ENCODE data around the gene PKDCC.

Gene PKDCC, protein sequence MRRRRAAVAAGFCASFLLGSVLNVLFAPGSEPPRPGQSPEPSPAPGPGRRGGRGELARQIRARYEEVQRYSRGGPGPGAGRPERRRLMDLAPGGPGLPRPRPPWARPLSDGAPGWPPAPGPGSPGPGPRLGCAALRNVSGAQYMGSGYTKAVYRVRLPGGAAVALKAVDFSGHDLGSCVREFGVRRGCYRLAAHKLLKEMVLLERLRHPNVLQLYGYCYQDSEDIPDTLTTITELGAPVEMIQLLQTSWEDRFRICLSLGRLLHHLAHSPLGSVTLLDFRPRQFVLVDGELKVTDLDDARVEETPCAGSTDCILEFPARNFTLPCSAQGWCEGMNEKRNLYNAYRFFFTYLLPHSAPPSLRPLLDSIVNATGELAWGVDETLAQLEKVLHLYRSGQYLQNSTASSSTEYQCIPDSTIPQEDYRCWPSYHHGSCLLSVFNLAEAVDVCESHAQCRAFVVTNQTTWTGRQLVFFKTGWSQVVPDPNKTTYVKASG

DNA sequence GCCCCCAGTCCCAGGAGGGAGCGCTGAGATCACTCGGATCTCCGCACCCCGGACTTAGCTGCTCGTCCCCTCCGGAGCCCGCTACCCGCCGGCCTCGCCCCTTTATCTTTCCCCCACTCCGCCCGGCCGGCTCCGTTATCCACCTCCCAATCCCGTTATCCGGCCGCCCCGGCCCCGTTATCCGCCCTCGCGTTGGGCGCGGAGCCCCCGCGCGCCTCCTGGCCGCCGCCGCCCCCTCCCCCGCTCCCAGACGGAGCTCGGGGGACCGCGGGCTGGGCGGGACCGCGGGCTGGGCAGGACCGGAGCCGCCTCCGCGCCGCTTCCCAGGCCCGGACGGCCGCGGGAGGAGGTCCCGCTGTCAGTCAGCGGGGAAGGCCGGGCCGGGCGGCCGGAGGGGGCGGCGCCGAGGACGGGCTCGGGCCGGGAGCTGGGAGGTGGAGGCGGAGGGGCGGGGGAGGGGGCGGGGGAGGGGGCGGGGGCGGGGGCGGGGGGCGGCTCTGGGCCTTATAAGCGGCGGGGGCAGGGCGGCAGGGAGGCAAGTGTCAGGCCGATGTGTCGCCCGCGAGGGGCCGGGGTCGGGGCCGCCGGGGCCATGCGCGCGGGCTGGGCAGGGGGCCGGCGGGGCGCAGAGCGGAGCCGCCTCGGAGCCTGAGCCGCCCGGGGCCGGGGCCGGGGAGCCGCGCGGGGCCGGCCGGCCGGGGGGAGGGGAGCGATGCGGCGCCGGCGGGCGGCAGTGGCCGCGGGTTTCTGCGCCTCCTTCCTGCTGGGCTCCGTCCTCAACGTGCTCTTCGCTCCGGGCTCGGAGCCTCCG is at the start of gene PKDCC:
Gene PKDCC (plus strand): TSS at position 534 of the 811 bp plus-strand sequence. CDS start 179 bp downstream, at position 713.
- DNase-seq (ENCODE audit: low read depth in 1 of 2, low spot score in 1 of 2), result no peak

DNA sequence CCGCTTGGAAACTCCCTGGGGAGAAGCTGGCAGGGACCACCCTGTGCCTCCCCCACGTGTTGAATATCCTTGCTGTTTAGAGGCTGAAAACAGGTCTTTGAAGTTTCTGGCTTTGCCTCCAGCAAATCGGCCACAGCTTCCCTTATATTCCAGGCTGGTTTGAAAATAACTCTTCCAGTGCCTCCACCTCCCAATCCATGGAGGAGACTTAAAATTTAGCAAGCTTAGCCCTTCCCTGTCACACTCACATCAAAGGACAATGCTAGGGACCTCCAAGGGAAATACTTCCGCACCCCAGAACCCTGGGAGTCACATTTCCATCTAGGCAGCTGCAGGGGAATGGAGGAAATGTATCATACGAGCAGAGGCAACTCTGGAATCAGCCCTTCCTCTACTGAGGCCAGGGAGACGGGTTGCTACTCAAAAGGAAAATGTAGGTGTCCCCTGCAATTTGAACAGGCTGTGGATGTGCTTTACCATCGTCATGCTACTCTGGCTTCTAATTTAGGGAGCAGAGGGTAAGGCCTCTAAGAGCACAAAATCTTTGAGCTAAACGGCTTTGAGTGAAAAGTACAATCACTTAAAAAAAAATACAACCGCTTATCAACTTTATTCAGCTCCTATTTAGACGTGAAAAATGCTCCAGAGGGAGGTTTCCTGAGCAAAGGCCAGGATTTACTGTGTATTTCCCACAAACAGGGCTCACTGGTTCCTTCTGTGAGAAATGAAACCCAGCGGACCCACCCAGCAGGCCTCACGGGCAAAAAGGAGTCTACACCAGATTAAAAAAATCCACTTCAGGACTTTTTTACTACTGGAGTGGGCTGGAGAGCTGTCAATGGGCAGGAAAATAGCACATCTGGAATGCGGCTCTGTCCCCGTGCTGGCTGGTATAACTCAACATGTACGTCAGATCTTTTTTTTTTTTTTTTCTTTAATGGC is 49.4 kb upstream of the PKDCC start:
- DNase-seq (ENCODE audit: low read depth in 1 of 2, low spot score in 1 of 2), result no peak

DNA sequence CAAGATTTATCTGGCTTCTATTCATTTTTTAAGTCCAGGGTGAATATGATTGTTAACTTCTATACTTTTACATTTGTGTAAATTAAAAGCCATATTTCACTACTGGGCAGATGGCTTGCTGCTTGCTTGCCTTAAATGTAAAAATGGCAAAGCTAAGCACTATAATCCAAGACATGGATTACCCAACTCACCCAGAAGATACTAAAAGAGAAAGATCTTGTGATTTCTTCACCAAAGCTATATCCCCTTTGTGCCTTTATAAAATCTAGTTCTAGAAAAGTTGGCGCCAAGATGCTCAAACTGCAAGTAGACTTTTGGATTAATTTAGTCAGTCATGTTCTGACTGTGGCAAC is 48.7 kb upstream of the PKDCC start:
- no peak for DNase-seq (ENCODE audit: low read depth in 1 of 2, low spot score in 1 of 2)

DNA sequence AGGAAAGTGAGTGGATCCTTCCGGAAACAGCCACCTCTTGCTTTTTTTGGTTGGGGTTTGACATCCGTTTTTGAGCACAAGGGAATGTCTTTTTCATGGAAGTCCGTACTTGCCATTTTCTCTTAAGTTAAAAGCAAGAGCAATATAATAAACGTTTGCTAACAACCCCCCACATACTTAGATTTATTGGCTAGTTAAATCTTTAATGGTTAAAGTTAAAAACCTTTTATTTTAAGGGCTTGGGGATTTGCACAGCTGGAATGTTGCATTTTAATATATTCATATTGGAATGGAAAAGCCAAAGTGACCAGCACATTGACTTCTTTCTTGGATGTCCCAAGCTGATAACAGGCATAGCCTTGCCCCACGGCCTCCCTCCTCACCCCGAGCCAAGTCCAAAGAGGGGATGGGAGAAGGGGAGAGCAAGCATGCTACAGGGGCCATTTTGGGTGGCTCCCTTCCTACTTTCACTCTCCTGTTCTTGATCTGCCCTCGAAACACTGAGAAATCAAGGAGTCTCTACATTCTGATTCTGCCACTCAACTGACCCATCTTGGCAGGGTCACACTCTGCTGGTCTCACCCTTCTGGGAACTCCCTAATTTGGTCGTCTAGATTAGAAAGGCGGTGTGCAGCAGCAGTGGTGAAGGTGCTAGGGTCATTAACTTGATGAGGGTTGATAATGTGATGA is 48.1 kb upstream of the PKDCC start:
- no peak for DNase-seq (ENCODE audit: low read depth in 1 of 2, low spot score in 1 of 2)

DNA sequence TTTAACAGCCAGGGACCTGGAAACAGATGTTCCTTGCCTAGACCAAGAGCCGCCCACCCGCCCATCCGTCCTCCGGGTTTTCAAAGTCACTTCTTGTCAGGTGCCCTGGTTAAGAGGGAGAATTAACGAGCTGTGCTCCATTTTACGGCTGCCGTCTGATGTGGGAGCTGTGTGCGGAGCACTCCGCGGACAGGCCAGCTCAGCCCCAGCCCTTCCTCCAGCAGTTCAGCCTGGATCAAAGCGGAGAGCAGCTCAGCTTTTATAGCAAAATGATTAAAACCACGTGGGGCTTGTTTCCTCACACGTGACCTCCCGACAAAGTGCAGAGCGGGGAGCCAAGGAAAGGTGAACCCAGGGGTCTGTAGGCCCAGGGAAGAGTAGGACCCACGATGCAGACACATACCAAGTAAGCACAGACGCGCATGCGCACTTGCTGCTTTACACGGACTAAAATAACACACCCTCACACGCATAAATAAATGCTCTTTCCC is 46.1 kb upstream of the PKDCC start:
- DNase-seq (ENCODE audit: low read depth in 1 of 2, low spot score in 1 of 2), result no peak

DNA sequence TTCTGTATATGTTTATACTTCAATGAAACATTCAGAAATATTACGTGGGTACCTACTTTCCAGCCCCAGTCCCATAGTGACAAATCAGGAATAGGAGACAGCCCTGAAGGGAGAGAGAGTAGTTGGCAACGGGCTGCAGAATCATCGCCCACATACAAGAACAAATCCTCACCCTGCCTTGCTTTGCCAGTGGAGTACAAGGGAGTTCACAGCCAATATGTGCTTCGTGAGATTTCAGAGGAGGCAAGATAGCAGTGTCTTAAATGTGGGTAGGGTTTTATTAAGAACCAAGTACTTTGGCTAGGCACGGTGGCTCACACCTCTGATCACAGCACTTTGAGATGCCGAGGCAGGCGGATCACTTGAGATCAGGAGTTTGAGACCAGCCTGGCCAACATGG is 40.3 kb upstream of the PKDCC start:
- DNase-seq (ENCODE audit: low read depth in 1 of 2, low spot score in 1 of 2), result no peak

DNA sequence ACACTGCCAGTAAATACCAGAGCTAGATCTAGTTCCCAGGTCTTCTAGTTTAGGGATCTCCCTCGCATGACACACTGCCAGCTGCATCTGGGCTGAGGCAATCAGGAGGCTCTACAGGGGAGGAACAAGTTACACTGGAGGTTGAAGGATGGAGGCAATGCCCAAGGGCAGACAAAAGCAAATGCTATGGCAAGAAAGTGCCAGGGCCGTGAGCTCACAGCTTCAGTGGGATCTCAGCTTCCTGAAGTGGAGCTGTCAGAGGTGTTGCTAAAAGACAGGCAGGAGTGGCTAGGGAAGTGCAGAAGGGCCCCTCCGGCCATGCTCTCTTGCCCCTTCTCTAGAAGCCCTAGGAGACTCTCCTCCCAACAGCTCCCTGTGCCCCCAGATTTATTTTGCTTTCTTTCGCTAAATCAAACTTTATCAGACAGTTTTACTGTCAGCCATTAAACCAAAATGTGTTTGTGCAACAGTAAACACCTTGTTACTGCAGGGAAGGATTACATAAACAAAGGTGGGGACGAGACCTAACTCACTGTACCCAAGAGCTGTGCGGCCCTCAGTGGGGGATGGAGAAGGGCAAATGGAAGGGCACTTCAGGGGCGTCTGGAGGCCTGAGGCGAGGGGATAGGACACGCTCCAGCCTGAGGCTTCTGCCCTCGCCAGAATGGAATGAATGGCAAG is 39.4 kb upstream of the PKDCC start:
- no peak for DNase-seq (ENCODE audit: low read depth in 1 of 2, low spot score in 1 of 2)

DNA sequence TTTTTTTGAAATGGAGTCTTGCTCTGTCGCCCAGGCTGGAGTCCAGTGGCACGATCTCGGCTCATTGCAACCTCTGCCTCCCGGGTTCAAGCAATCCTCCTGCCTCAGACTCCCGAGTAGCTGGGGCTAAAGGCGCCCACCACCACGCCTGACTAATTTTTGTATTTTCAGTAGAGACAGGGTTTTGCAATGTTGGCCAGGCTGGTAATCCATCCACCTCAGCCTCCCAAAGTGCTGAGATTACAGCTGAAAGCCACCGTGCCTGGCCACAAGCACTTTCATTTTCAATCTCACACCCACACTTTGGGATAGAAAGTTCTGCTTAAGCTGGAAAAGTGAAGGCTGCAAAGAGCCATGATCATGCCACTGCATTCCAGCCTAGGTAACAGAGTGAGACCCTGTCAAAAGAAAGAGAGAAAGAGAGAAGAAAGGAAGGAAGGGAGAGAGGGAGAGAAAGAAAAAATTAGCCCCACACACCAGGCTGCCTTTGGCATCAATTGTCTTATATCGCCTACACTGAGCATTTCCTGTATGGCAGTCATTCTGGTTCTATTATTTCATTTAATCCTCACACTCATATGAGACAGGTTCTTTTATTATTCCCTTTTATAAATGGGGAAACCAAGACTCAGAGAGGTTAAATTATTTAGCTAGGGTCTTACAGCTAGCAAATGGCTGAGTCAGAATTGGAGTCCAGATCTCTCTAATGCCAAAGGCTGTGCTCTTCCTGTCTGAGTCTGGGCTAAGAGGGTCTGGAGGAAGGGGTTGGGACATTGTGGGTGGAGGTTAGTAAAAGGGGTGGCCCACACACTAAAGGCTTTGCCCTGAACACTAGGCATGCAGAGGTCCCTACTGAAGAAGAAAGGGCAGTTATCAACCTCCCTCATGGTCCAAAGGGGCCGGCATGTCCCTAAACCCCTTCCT is 37.9 kb upstream of the PKDCC start:
- no peak for DNase-seq (ENCODE audit: low read depth in 1 of 2, low spot score in 1 of 2)

DNA sequence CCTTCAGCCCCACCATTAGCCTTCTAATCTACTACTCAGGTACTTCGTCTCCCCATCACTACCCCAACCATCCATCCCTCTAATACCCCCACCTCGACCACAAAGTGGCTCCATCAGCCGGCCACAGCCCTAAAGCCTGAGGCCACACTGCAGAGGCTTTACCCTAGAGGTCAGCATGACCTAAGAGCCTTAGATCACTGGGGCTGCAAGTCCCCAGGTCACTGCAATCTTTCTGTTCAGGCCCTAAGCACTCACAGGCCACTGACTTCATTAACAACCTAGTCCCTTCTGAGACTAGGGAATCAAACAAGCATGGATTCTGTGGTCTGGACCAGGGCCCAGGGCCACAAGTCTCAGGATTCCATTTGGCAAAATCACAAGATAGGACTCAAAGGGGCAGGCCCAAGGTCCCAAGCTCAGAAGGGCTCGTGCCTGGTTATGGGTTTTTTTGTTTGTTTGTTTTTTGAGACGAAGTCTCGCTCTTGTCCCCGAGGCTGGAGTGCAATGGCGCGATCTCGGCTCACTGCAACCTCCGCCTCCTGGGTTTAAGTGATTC is 37.0 kb upstream of the PKDCC start:
- no peak for DNase-seq (ENCODE audit: low read depth in 1 of 2, low spot score in 1 of 2)

DNA sequence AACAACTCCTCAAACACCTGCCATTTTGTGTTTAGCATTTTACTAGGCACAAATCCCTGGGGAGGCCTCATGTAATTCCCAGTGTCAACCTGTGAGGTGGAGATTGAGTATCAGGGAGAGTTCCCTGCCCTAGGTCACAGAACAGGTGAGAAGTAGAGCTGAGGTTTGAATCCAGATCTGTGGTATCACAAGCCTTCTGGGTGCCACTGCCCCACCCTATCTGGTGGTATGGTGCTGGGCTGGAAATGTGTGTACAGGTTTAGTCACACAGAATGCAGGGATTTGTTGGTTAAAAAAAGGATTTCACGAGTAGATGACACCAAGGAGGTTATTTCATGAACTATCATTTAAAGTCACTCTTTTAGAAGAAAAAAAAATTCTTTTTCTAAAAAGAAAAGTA is 35.7 kb upstream of the PKDCC start:
- no peak for DNase-seq (ENCODE audit: low read depth in 1 of 2, low spot score in 1 of 2)

DNA sequence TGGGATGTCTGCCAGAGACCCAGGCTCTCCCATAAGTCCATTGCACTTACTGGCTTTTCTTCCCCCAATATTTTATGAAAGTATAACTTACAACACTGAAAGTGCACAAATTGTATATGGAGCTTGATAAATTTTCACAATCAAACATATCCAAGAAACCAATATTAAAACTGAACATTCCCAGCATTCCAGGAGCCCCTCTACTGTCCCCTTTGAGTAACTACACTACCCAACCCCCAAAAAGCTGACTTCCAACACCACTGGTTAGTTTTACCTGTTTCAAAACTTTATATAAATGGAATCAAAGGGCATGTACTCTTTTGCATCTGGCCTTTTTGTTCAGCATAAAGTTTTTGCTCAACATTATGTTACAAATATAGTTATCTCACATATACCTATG is 35.2 kb upstream of the PKDCC start:
- DNase-seq (ENCODE audit: low read depth in 1 of 2, low spot score in 1 of 2), result no peak

DNA sequence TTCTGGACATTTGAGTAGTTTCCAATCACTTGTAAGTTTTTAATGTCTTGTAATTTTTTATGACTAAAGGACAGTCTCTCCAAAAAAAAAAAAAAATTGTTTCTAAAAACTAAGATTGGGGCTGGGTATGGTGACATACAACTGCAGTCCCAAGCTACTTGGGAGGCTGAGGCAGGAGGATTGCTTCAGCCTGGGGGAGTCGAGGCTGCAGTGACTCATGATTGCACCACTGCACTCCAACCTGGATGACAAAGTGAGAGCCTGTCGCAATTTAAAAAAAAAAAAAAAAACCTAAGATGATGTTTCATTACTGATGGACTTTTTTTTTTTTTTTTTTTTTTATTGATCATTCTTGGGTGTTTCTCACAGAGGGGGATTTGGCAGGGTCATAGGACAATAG is 34.4 kb upstream of the PKDCC start:
- DNase-seq (ENCODE audit: low read depth in 1 of 2, low spot score in 1 of 2), result no peak

DNA sequence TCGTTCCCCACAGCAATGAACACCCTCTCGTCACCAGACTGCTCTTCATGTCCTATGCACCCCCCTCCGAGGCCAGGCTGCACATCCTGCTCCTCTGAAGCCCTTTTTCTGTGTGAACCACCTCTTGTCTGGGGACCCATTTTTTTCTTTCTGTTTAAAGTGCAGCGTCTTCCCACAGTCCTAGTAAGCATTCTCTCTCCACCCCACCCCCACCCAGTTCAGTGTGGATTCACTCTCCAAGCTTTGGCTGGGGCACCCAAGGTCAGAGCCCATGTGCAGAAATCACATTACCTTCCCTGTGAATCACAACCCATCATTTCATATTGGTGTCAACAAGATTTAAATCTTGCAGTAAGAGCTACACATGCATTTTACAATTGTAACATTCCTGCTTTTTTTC is 26.4 kb upstream of the PKDCC start:
- DNase-seq (ENCODE audit: low read depth in 1 of 2, low spot score in 1 of 2), result no peak

DNA sequence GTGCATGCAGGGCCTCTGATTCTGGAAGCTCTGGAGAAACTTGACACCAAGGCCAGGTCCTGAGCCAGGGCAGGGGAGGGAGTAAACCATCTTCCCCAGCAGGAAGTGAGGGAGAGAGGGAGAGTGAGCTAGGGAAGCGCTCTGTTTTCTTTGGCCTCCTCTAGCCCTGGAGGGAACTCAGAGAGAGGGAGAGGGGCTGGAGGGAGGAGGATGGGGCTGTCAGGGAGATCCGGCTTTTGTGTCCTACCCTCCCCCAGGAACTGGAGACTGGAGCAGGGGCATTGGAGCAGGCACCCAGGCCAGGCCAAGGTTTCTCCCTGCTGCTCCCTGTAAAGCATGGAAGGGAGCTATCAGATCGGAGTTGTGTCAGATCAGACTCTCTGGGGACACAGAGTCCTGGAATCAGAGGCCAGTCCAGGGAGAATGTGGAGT is 22.7 kb upstream of the PKDCC start:
- no peak for DNase-seq (ENCODE audit: low read depth in 1 of 2, low spot score in 1 of 2)

DNA sequence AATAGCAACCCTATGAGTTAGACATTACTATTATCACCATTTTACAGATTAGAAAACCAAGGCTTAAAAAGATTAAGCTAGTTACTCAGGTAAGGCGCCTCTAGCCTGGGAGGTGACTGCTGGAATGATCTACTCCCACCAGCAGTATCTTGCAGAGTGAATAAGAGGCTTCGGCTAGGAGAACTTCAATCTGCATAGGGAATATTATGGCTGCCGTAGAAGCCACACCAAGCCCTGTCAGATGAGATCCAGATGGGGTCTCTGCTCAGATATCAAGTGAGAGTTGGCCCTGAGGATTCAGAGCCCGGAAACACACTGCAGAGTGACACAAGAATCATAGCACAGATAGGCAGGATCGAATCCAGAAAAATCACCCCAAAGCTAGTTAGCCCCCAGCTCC is 21.5 kb upstream of the PKDCC start:
- DNase-seq (ENCODE audit: low read depth in 1 of 2, low spot score in 1 of 2), result no peak

DNA sequence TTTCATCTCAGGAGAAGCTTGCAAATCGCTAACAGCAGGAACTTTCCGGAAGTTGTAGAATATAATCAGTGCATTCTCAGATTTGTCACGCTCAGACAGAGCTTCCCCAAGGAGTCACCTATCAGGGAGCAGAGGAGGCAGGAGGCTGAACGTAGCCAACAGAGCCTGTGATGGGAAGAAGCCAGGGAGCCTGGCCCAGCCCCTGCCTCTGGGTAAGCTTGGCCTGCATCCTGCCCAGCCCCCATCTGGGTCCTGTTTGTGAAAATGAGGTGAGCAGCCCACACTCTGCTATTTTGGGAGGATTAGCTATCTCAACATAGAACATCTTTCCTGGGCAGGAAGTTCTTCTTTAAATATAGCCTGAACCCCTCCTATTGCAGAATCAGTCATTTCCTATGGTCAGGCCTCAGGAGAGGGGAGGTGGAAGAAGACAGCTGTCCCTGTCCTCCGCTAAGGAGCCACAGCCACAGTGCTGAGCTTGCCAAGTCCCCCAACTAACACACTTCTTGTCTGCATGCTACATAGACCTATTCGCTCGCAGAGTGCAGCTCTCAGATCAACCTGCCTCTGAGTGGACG is 19.2 kb upstream of the PKDCC start:
- no peak for DNase-seq (ENCODE audit: low read depth in 1 of 2, low spot score in 1 of 2)

DNA sequence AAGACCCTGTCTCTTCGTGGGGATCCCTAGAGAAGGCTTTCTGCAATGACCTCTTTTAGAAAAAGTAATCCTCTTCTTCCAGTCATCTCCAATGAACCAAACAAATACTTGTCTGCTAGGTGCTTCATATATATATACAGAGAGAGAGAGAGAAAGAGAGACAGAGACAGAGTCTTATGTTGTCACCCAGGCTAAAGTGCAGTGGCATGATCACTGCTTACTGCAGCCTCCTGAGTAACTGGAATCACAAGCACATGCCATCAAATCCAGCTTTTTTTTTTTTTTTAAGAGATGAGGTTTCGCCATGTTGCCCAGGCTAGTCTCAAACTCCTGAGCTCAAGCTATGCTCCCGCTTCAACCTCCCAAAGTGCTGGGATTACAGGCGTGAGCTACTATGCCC is 18.6 kb upstream of the PKDCC start:
- no peak for DNase-seq (ENCODE audit: low read depth in 1 of 2, low spot score in 1 of 2)

DNA sequence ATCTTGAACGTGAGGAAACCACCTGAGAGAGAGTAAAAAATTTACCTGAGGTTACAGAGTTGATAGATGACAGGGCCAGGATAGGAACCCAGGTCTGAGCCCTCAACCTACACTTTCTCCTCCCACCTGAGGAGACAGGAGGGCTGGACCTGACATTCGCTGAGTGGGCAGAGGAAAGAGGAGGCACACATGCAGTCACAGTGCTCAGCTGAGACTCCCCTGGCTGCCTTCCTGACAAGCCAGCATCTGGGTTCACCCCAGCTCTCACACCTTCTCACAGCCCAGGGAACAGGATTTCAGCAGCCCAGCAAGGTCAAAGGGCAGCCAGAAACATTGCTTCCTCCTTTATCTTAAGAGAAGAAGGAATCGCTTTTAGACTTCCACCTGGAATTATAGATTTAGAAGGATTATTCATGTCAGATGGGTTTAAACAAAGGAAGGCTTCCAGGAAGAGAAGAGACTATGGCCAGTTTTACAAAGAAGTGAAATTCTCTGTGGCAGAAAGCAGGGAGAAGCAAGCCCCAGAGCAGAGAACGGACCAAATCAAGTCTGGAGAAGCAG is 18.1 kb upstream of the PKDCC start:
- DNase-seq (ENCODE audit: low read depth in 1 of 2, low spot score in 1 of 2), result no peak

Data from activated CD4-positive, alpha-beta T cell treated with anti-CD3 and anti-CD28 coated beads, Interleukin-2, amount 50 U/mL, for 24 hours (primary cell).